ENCODE measurements around the gene SNRPD2.

DNA sequence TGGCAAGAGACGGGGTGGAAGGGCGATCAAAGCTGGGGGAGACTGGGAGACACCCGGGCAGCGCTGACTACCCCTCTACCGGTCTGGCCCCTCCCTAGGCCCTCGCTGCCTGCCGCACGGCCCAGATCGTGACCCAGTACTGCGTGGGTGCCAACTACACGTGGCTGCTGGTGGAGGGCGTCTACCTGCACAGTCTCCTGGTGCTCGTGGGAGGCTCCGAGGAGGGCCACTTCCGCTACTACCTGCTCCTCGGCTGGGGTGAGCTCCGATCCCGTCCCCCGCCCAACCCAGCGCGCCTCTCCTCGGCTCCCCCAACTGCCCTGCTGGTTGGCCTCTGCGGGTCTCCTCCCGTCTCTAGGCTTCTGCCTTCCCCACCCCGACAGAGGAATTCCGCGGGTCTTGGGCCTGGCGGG is 14.9 kb downstream of the SNRPD2 start:
- TF ChIP-seq CTCF (optimal IDR thresholded peaks at IDR 0.05 in 1 of 3, IDR thresholded peaks at IDR 0.05 in 1 of 3, conservative IDR thresholded peaks at IDR 0.05 in 1 of 3; ENCODE audit: extremely low read depth in 1 of 3, insufficient read depth in 2 of 3, low read length in 3 of 3) (no peak), EZH2 (IDR thresholded peaks at IDR 0.05; ENCODE audit: low read length) (no peak)

Data from keratinocyte (primary cell).